Measurements from ENCODE around the gene BCL7A. TPM values are rescaled to one million over a fixed set of nuclear protein-coding genes. Genes with fewer than 3 reads are reported as not detected.

Gene BCL7A
- polyA plus RNA-seq, 2 of the 4 experiments (the other 2 are of a cell fraction), result 9.2 to 9.4 TPM

DNA sequence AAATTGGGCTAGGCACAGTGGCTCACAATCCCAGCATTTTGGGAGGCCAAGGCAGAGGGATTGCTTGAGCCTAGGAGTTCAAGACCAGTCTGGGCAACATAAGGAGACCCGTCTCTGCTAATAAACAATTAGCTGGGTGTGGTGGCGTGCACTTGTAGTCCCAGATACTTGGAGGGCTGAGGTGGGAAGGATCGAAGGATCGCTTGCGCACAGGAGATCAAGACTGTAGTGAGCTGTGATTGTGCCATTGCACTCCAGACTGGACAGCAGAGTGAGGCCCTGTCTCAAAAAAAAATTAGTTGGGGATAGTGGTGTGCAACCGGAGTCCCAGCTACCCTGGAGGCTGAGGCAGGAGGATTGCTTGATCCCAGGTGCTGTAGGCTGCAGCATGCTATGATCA is 38.7 kb upstream of the BCL7A start:
- no peak for ATAC-seq
- Histone ChIP-seq H3K4me1 (no peaks in the 10 kb centered on the region), H3K9me3 (no peaks in the 10 kb centered on the region), H3K4me3 (no peak overlapping the region), H3K27ac (no peak overlapping the region), H3K4me2 (no peak overlapping the region)
- no peak for DNase-seq (ENCODE audit: low read depth in 1 of 2, low spot score in 1 of 2)
- FAIRE-seq, result no peak
- 92% methylated on average over 6 of the region's 6 CpGs for WGBS (ENCODE audit: missing lambda C conversion rate)
- ChIA-PET CTCF (interaction anchor here (0.6 to 1.4 kb wide), 5 partner anchors 9 to 201 kb away, joined by 3 to 4 read pairs (median 3); no protein-coding TSS in a partner anchor), POLR2A (interaction anchor here (1.1 kb wide), 1 partner anchor 9 kb away, joined by 4 read pairs; no protein-coding TSS in a partner anchor)
- no peak for TF ChIP-seq BHLHE40 (IDR thresholded peaks at IDR 0.05; ENCODE audit: low read depth, low read length)
- TF ChIP-seq POLR2AphosphoS2 (conservative IDR thresholded peaks at IDR 0.05; ENCODE audit: low read length), result no peak
- no peak for TF ChIP-seq JUN (IDR thresholded peaks at IDR 0.05)
- TF ChIP-seq, protein P1, sequence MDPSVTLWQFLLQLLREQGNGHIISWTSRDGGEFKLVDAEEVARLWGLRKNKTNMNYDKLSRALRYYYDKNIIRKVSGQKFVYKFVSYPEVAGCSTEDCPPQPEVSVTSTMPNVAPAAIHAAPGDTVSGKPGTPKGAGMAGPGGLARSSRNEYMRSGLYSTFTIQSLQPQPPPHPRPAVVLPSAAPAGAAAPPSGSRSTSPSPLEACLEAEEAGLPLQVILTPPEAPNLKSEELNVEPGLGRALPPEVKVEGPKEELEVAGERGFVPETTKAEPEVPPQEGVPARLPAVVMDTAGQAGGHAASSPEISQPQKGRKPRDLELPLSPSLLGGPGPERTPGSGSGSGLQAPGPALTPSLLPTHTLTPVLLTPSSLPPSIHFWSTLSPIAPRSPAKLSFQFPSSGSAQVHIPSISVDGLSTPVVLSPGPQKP (IDR thresholded peaks at IDR 0.05; ENCODE audit: low read depth, low read length), result no peak
- no peak for TF ChIP-seq ZNF302 (CRISPR knock-in tag; IDR thresholded peaks at IDR 0.05)
- no peak for TF ChIP-seq MAZ (IDR thresholded peaks at IDR 0.05; ENCODE audit: borderline replicate concordance, low read depth, low read length)
- no peak for TF ChIP-seq TP53 (CRISPR knock-in tag; IDR thresholded peaks at IDR 0.05)
- TF ChIP-seq REST (IDR thresholded peaks at IDR 0.05), result no peak
- no peak for TF ChIP-seq MYC (IDR thresholded peaks at IDR 0.05; ENCODE audit: borderline replicate concordance, low read length)
- no peak for TF ChIP-seq HDAC2 (IDR thresholded peaks at IDR 0.05)
- TF ChIP-seq USF2 (IDR thresholded peaks at IDR 0.05), result no peak
- TF ChIP-seq, protein P2, sequence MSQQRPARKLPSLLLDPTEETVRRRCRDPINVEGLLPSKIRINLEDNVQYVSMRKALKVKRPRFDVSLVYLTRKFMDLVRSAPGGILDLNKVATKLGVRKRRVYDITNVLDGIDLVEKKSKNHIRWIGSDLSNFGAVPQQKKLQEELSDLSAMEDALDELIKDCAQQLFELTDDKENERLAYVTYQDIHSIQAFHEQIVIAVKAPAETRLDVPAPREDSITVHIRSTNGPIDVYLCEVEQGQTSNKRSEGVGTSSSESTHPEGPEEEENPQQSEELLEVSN (IDR thresholded peaks at IDR 0.05; ENCODE audit: borderline replicate concordance, low read depth), result no peak
- no peak for TF ChIP-seq CBX8 (IDR thresholded peaks at IDR 0.05)
- TF ChIP-seq ZC3H11A (IDR thresholded peaks at IDR 0.05), result no peak
- no peak for TF ChIP-seq GATA3 (IDR thresholded peaks at IDR 0.05; ENCODE audit: borderline replicate concordance)
- no peak for TF ChIP-seq HOXB13 (CRISPR knock-in tag; IDR thresholded peaks at IDR 0.05; ENCODE audit: low read depth)
- TF ChIP-seq SREBF2 (IDR thresholded peaks at IDR 0.05), result no peak
- TF ChIP-seq FOXS1 (CRISPR knock-in tag; IDR thresholded peaks at IDR 0.05), result no peak
- no peak for TF ChIP-seq JUNB (IDR thresholded peaks at IDR 0.05)
- no peak for TF ChIP-seq POLR2A (IDR thresholded peaks at IDR 0.05; ENCODE audit: low read length)

DNA sequence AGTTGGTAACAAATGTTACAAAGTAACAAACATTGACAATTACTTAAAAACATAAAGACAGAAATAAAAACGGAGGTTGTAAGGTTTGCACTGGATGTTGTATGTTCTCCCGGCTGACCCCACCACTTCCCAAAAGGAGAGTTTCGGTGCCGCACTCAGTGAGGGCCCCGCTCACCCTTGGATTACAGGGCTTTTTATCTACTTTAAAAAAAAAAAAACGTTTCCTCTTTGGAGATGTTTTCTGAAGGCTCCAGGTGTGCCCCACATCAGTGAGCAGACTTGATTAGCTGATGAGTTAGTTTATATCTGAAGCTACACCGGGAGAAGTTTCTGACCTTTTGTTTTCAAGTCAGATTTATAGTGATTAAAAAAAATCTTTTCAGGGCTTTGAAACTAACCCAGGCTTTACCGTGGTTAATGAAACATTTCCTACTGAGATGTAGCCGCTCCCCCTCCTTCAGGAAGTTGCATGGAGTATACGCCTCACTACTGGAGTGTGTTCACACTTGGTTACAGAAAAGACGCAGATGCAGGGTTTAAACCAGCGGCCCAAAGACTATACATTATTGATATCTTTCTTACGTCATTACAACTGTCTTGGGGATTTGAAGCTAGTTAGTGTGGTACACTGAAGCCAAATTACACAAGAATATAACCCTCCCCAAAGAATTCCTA is 38.0 kb upstream of the BCL7A start:
- Histone ChIP-seq H3K4me2 (no peak overlapping the region), H3K27ac (no peak overlapping the region), H3K4me1 (no peaks in the 10 kb centered on the region), H3K4me3 (no peak overlapping the region), H3K9me3 (no peaks in the 10 kb centered on the region)
- DNase-seq (ENCODE audit: low read depth in 1 of 2, low spot score in 1 of 2) (no peak), FAIRE-seq (no peak), ATAC-seq (no peak)
- POLR2A ChIA-PET, result interaction anchor here (1.1 kb wide), 1 partner anchor 8 kb away, joined by 4 read pairs; no protein-coding TSS in a partner anchor
- CTCF ChIA-PET, result interaction anchor here (0.6 to 1.4 kb wide), 5 partner anchors 9 to 200 kb away, joined by 3 to 4 read pairs (median 3); no protein-coding TSS in a partner anchor
- WGBS (ENCODE audit: missing lambda C conversion rate), result 79% methylated on average over 13 of the region's 13 CpGs
- no peak for TF ChIP-seq RAD21 (conservative IDR thresholded peaks at IDR 0.05 in 1 of 2, IDR thresholded peaks at IDR 0.05 in 1 of 2)
- TF ChIP-seq NR3C1 (IDR thresholded peaks at IDR 0.05), result no peak
- no peak for TF ChIP-seq EHF (CRISPR knock-in tag; IDR thresholded peaks at IDR 0.05)
- no peak for TF ChIP-seq NPAS2 (CRISPR knock-in tag; IDR thresholded peaks at IDR 0.05; ENCODE audit: borderline replicate concordance)
- no peak for TF ChIP-seq HOXA7 (CRISPR knock-in tag; IDR thresholded peaks at IDR 0.05)
- no peak for TF ChIP-seq CBX2 (IDR thresholded peaks at IDR 0.05; ENCODE audit: borderline replicate concordance, low read depth)
- TF ChIP-seq TFCP2L1 (CRISPR knock-in tag; IDR thresholded peaks at IDR 0.05), result no peak
- TF ChIP-seq MAX (IDR thresholded peaks at IDR 0.05), result no peak
- TF ChIP-seq RNF2 (IDR thresholded peaks at IDR 0.05; ENCODE audit: borderline replicate concordance, low read depth), result no peak
- TF ChIP-seq RARB (CRISPR knock-in tag; IDR thresholded peaks at IDR 0.05), result no peak
- TF ChIP-seq ZSCAN20 (CRISPR knock-in tag; IDR thresholded peaks at IDR 0.05), result no peak
- no peak for TF ChIP-seq PBX3 (IDR thresholded peaks at IDR 0.05)
- TF ChIP-seq BHLHE40 (IDR thresholded peaks at IDR 0.05; ENCODE audit: low read depth, low read length), result no peak

Measured in A549 (cell line).